Thymus (tissue), 11 donors: ENCODE measurements around the gene XIAP. TPM values are rescaled to one million over a fixed set of nuclear protein-coding genes. Genes with fewer than 3 reads are reported as not detected.
"Not testable (repeated sequence)": the region's sequence is repeated elsewhere in the genome, so short reads cannot be mapped to it uniquely, and the experiment has no call there.

ENCODE experiments used
- DNase-seq, 9 donors: peaks; one replicate each; pipeline ENCODE4 v3.0.0-alpha.2; 2013; ENCODE audit warnings: low spot score in 9 of 9, low read depth in 6 of 9, missing footprints in 1 of 9
- H3K27ac ChIP-seq, 2 donors: one replicate each; pipeline ENCODE4 v1.5.1; 2013; ENCODE audit warnings: control low read depth in 1 of 2, low read depth in 1 of 2, low read length in 1 of 2, mild to moderate bottlenecking in 1 of 2, moderate library complexity in 1 of 2
- H3K27me3 ChIP-seq, 2 donors: one replicate each; pipeline ENCODE4 v1.5.1; 2013; ENCODE audit warnings: low read length in 1 of 2; ENCODE audit not compliant: control insufficient read depth in 2 of 2, insufficient read depth in 1 of 2
- H3K36me3 ChIP-seq, 2 donors: one replicate each; pipeline ENCODE4 v1.5.1; 2013; ENCODE audit warnings: low read length in 1 of 2, mild to moderate bottlenecking in 1 of 2, moderate library complexity in 1 of 2; ENCODE audit not compliant: control insufficient read depth in 2 of 2, insufficient read depth in 2 of 2
- H3K4me1 ChIP-seq, 2 donors: one replicate each; pipeline ENCODE4 v1.5.1; 2013; ENCODE audit warnings: low read length in 2 of 2; ENCODE audit not compliant: control insufficient read depth in 2 of 2, insufficient read depth in 2 of 2
- H3K4me3 ChIP-seq, 2 donors: one replicate each; pipeline ENCODE4 v1.5.1; 2013; ENCODE audit warnings: low read length in 2 of 2, control low read depth in 1 of 2, mild to moderate bottlenecking in 1 of 2
- H3K9me3 ChIP-seq, 2 donors: one replicate each; pipeline ENCODE4 v1.5.1; 2013; ENCODE audit warnings: low read length in 1 of 2, mild to moderate bottlenecking in 1 of 2; ENCODE audit not compliant: control insufficient read depth in 2 of 2, insufficient read depth in 1 of 2
- WGBS: extraction: QIAGEN DNeasy Blood & Tissue Kit; methylation state at CpG from one replicate; pipeline ENCODE4 v1.1.7; 2013; 5-methylcytosine and 5-hydroxymethylcytosine counted together
- polyA plus RNA-seq: library from polyadenylated mRNA; stranded (reverse); fragments of 200-250 nt; gene quantifications from one replicate; pipeline ENCODE4 v1.2.3, GENCODE V29; 2013
- total RNA-seq: library from RNA; stranded (reverse); fragments of 120-200 nt; gene quantifications from one replicate; pipeline ENCODE4 v1.2.4, GENCODE V29; 2013
- donor health status: healthy.

XIAP gene
- total and polyA plus RNA-seq, 2 donors: 11.5 to 31.9 TPM

GRCh38 chrX:123834116-123834515 is 25.7 kb upstream of the XIAP start:
- H3K27me3 ChIP-seq: no peaks in the 10 kb centered on the region
- no peaks in the 10 kb centered on the region for H3K4me1 ChIP-seq
- no peaks in the 10 kb centered on the region for H3K9me3 ChIP-seq
- 90% methylated on average over 1 of the region's 1 CpG for WGBS
- H3K4me3 ChIP-seq: no peak overlapping the region
- DNase-seq: no peak
- no peak overlapping the region for H3K27ac ChIP-seq
- no peaks in the 10 kb centered on the region for H3K36me3 ChIP-seq

- 97% methylated on average over 6 of the region's 6 CpGs for WGBS
- Histone ChIP-seq H3K27me3 (no peaks in the 10 kb centered on the region), H3K27ac (no peak overlapping the region)
Observed at GRCh38 chrX:123835661-123836371, 24.0 kb upstream of the XIAP start.

GRCh38 chrX:123845129-123845528 is 14.7 kb upstream of the XIAP start:
- H3K4me3 ChIP-seq, H3K9me3 ChIP-seq, H3K27ac ChIP-seq, H3K36me3 ChIP-seq, H3K27me3 ChIP-seq, DNase-seq, H3K4me1 ChIP-seq: not testable (repeated sequence)
- whole genome bisulfite sequencing: 97% methylated on average over 4 of the region's 4 CpGs

More at GRCh38 chrX:123835661-123836371, 24.0 kb upstream of the XIAP start:
- H3K4me1 ChIP-seq: no peaks in the 10 kb centered on the region
- H3K4me3 ChIP-seq: no peak overlapping the region
- H3K9me3 ChIP-seq: no peaks in the 10 kb centered on the region
- no peaks in the 10 kb centered on the region for H3K36me3 ChIP-seq
- no peak for DNase-seq

GRCh38 chrX:123846577-123847038 is 13.2 kb upstream of the XIAP start:
- WGBS: 97% methylated on average over 7 of the region's 7 CpGs

GRCh38 chrX:123847056-123847455 is 12.8 kb upstream of the XIAP start:
- Histone ChIP-seq H3K27ac (no peak overlapping the region), H3K9me3 (no peaks in the 10 kb centered on the region), H3K27me3 (no peaks in the 10 kb centered on the region), H3K36me3 (no peaks in the 10 kb centered on the region), H3K4me1 (no peaks in the 10 kb centered on the region), H3K4me3 (no peak overlapping the region)
- DNase-seq: no peak
- 96% methylated on average over 2 of the region's 2 CpGs for WGBS

More at GRCh38 chrX:123846577-123847038, 13.2 kb upstream of the XIAP start:
- H3K27me3 ChIP-seq: no peaks in the 10 kb centered on the region
- H3K36me3 ChIP-seq: no peaks in the 10 kb centered on the region
- no peaks in the 10 kb centered on the region for H3K9me3 ChIP-seq
- DNase-seq: no peak
- no peak overlapping the region for H3K27ac ChIP-seq
- no peak overlapping the region for H3K4me3 ChIP-seq
- no peaks in the 10 kb centered on the region for H3K4me1 ChIP-seq

- Histone ChIP-seq H3K36me3 (no peaks in the 10 kb centered on the region), H3K27me3 (no peaks in the 10 kb centered on the region), H3K4me3 (no peak overlapping the region), H3K9me3 (no peaks in the 10 kb centered on the region), H3K4me1 (no peaks in the 10 kb centered on the region), H3K27ac (no peak overlapping the region)
- no peak for DNase-seq
- 99% methylated on average over 12 of the region's 12 CpGs for WGBS
Observed at GRCh38 chrX:123849096-123849495, 10.8 kb upstream of the XIAP start.

- H3K9me3 ChIP-seq, H3K4me1 ChIP-seq, H3K36me3 ChIP-seq, DNase-seq, H3K27me3 ChIP-seq, H3K27ac ChIP-seq, H3K4me3 ChIP-seq: not testable (repeated sequence)
- 96% methylated on average over 9 of the region's 9 CpGs for WGBS
Observed at GRCh38 chrX:123849906-123850305, 9.9 kb upstream of the XIAP start.

- Histone ChIP-seq H3K9me3 (no peaks in the 10 kb centered on the region), H3K36me3 (no peaks in the 10 kb centered on the region), H3K27ac (no peak overlapping the region), H3K27me3 (no peaks in the 10 kb centered on the region), H3K4me3 (no peak overlapping the region), H3K4me1 (no peaks in the 10 kb centered on the region)
- DNase-seq: no peak
- WGBS: 97% methylated on average over 1 of the region's 1 CpG
Observed at GRCh38 chrX:123851079-123851478, 8.8 kb upstream of the XIAP start.

GRCh38 chrX:123854329-123854728 is 5.5 kb upstream of the XIAP start:
- no peaks in the 10 kb centered on the region for H3K27me3 ChIP-seq
- WGBS: 97% methylated on average over 2 of the region's 2 CpGs
- H3K9me3 ChIP-seq: no peaks in the 10 kb centered on the region
- DNase-seq: no peak
- no peak overlapping the region for H3K27ac ChIP-seq
- peaks cover 3% of the 10 kb centered on the region in 2 donors for H3K4me1 ChIP-seq
- no peaks in the 10 kb centered on the region for H3K36me3 ChIP-seq
- H3K4me3 ChIP-seq: no peak overlapping the region
